ELF-1 (cell line): ENCODE results near the gene MPO.
A peak's percentile ranks its signal among the peaks of the same experiment; 100 is the strongest.

Experiments used
- DNase-seq: peaks from one replicate; pipeline ENCODE4 v3.0.0-alpha.2; 2016; ENCODE audit warnings: low read depth, low spot score

Gene MPO

DNA sequence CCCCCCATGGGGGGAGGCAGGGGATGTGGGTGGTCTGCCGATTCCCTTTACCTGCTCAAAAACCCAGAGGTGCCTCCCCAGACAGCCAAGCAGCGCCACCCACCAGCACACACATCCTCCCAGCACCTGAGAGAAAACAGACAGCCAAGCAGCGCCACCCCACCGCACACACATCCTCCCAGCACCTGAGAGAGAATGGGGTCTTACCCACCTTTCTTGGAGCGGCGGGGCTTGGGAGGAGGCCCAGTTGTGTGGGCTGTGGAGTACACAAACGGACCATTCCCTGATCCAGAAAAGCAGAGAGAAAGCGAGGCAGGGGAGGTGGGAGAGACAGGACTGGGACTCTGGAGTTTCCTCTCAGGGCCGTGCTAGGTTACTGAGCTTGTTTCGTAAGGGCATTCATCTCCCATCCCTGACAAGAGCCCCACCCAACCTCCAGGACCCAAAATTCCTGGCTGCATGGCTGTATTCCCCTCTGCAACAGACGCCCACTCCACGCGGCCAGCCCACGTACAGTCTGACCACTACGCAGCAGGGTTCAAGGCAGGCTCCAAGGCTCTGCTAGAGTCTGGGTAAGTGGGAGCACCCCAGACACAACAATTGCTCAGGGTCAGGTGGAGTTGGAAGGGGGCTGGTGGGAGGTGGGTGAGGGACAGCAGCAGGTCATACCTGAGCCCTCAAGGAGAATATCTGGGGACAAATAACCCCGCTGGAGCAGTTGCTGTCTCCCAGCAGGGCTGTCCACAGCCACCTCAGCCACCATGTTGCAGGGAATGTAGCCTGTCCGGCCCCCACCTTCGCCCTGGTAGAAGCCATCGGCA, 25.6 kb upstream of the MPO start:
- DNase-seq = no peak

DNA sequence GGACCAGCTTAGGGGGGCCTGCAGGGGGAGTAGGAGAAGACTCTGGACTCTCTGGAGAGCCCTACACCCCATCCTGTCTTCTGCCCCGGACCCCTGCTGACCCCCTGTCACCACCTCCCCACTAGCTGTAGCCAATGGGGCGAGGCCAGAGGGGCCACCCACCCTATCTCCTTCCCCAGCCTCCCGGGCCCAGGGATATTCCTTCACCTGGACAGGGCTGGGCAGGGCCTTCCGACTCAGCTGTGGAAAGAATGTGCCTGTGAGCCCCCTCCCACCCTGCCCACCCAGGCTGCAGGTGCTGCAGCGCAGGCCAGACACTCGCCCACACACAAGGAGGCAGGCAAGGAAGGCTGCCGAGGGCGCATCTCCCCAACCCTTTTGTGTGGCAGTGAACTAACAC, 24.9 kb upstream of the MPO start:
- DNase-seq = no peak

DNA sequence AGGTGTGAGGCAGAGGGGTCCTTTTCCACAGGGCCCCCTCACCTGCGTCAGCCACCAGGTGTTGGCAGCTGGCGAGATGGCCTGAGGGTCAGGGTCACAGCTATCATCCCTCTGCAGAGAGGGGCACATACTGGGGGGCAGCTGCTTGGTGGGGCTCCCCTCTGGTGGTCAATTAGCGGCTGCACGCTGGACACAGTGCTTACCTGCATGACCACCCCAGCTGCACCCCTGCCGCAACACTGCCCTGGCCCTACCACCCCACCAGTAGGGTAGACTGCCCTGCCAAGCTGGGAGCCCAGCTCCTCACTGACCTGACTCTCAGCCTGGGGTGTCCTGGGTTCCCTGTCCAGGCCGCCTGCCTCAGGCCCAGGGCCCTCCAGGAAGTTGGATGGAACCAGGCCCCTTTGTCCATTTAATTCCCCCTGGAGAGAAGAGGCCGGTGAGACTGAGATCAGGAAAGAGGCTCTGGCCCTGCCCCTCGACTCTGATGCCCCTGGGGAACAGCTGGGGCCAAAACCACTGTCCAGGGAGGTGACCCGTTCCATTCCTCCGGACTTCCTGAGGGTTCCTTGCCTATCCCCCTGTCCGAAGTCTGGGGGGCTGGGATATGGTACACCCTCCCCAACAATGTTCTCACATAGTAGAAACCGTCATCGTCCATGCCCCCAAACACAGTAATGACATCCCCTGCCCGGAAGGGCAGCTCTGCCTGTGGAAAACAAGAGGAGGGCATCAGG, 24.2 kb upstream of the MPO start:
- DNase-seq = no peak

DNA sequence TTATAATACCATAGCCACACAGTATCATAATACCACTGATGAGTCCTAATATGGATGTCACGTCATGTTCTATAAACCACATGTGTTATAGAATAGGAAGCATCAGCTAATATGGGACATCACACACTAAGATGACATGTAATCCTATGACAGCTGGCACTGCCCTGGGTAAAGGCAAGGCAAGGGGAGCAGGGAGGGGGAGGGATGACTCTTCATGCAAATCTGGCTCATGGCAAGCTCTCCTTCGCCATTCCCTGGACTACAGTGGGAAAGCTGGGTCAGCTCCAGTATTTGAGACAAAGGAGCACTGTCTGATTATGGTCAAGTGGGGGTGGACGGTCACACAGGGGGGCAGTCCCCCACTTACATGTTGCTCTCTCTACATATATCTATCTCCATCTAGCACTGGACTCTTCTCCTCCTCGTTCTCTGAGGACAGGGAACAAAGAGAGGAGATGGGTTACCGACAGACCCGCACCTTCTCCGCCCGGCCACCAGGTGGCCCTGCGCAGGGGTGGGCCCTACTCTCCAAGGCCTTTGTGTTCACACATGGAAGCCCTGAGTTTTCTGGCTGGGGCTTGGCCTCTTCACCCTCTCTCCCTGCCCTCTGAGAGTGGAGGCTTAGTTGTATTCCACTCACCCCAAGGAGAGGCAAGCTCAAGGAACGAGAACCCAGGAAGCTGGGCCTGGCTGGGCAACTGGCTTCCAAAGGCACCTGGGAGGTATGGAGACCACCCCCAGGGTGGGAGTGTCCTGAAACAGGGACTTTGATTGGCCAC, 23.4 kb upstream of the MPO start:
- DNase-seq = peak; percentile 86

DNA sequence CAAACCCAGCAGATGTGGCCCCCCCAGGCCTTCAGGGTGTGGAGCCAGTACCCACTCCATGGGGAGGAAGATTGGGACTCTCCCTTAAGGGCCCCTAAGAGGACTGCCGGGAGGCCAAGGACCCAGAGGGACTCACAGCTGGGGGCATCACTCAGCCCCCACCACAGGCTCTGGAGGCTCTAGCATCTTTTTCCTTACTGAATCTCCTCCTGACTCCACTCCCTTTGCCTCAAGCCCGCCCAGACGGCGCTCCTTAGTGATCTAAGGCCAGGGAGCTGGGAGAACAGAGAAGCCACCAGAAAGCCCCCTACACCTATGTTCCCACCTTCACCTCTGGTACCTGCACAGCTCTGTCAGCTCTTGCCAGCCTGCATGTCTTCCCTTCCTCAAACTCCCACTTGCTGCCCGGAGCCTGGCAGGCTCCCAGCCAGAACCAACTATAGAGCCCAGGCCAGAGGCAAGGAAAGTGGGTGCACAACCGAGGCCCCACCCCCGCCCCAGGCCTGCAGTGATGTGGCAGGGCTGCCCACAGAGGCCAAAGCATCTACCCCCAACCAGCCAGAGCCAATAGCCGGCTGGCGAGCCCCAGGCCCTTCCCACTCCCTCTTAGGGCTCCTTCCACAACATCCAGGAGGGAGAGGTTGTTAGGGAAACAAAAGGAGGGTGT, 22.3 kb upstream of the MPO start:
- no peak for DNase-seq

DNA sequence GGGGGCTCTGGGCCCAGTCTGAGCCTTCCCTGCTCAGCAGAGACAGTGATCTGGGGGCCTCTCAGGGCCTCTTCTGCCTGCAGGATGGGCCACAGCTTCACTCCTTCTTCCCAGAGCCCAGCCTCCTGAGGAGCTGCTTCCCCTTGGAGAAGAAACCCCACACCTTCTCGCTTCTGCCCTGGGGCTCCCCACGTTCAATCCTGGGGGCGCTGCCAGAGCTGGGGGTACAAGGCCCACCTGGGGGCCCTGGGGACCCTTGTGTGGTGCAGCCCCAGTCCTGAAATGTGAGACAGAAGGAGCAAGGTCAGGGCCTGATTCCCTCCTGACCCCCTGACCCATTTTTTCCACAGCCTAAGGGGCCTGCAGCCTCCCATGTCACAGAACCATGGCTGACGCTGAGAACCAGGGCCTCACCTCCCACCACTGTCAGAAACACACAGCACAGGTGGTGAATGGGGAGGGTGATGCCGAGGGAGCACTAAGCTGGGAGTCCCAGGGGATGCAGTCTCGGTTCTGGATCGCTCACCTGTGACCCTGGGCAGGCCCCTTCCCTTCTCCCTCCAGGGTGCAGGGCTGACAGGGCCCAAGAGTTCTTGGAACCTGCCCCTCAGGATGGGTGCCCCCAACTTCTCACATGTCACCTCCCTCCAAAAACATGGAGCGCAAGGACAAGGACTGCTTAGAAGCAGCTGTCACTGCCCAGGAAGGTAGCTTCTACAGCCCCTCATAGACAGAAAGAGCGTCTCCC, 21.6 kb upstream of the MPO start:
- no peak for DNase-seq

DNA sequence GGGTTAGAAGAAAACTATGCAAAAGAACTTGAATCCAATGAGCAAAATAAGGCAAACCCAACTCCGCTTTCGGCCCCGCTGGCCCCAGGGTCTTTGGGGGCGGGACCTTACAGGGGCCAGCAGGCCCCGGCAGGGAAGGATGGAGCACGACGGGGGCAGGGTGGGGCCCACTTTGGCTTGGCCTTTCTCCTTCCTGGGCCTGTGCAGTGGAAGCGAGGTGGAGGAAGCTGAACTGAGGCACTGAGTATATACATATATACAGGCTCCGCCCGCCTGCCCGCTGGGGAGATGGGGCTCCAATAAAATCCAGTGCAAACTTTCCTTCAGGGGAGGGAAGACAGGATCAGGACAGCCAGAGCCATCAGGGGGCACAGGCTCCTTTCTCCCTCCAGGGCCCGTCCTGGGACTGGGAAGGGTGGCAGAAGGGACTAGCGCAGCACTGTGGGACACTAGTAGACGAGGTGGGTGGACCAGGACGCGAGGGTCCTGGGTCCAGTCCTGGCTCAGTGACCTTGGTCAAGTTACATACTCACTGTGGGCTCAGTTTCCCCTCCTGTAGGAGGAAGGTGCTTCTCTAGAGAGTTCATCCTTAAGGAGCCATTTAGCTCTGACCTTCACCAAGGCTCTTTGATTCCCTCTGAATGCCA, 20.9 kb upstream of the MPO start:
- DNase-seq = no peak

DNA sequence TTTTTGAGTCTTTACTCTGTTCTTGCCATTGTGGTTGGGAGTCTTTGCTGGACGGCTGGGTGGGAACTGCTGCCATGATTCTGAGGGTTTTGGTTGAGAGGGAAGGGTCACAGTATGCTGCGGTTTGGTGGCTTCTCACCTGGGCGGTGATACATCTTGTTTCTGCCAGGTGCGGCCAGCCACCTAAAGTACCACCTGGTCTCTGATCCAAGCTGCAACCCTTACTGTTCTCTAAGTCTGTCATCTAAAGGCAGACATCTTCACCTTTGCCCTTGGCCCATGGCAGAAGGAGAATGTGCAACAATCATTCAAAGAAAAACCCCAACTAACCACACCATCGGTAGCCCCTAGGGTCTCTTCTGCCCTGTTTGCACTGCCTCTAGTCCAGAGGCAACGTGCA, 19.6 kb upstream of the MPO start:
- no peak for DNase-seq

DNA sequence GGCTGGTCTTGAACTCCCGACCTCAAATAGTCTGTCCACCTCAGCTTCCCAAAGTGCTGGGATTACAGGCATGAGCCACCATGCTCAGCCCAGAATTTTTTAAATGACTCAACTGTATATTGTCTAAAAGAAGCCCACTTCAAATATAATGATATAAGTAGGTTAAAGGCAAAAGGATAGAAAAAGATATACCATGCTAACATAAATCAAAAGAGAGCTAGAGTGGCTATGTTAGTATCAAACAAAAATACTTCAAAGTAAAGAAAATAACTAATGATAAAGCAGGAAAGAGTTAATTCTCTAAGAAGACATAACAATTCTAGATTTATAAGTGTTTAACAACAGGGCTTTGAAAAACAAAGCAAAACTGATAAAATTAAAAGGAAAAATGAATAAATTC, 13.3 kb upstream of the MPO start:
- DNase-seq = no peak

DNA sequence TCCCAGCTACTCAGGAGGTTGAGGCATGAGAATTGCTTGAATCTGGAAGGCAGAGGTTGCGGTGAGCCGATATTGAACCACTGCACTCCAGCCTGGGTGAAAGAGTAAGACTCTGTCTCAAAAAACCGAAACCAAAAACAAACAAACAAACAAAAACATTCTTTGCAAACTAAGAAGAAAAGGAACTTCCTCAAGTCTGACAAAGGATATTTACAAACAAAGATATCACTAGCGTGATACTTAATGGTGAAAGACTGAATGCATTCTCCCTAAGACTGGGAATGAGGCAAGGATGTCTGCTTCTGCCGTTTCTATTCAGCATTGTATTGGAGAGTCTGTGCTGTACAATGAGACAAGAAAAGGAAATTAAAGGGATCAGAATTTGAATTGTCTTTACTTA, 10.5 kb upstream of the MPO start:
- no peak for DNase-seq

DNA sequence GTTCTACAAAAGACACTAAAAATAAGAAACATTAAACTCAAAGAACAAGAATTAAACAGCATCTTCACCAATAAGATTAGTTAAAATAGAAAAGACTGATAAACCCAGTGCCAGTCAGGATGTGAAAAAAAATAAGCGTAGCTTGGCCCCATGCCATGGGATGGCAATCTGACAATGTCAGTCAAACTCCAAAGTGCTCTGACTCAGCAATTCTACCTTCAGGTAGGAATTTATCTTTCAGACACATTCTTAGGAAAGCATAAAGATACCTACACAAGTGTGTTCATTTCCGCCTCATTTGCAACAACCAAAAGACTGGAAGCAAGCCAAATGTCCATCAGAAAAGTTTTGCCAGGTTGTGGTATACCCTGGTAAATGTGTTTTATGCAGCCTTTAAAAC, 9.1 kb upstream of the MPO start:
- no peak for DNase-seq

DNA sequence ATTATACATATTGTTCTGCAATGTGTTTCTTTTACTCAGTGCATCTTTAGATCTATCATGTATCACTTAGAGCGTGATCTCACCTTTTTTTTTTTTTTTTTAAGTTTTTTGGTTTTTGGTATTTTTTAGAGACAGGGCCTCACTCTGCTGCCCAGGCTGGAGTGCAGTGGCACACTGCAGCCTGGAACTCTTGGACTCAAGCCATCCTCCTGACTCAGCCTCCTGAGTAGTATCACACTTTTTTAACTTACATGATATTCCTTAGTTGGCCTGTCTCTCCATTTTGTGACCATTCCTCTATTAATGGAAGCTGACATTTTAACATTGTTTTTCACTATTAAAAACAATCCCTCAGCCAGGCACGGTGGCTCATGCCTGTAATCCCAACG, 4.7 kb upstream of the MPO start:
- no peak for DNase-seq

DNA sequence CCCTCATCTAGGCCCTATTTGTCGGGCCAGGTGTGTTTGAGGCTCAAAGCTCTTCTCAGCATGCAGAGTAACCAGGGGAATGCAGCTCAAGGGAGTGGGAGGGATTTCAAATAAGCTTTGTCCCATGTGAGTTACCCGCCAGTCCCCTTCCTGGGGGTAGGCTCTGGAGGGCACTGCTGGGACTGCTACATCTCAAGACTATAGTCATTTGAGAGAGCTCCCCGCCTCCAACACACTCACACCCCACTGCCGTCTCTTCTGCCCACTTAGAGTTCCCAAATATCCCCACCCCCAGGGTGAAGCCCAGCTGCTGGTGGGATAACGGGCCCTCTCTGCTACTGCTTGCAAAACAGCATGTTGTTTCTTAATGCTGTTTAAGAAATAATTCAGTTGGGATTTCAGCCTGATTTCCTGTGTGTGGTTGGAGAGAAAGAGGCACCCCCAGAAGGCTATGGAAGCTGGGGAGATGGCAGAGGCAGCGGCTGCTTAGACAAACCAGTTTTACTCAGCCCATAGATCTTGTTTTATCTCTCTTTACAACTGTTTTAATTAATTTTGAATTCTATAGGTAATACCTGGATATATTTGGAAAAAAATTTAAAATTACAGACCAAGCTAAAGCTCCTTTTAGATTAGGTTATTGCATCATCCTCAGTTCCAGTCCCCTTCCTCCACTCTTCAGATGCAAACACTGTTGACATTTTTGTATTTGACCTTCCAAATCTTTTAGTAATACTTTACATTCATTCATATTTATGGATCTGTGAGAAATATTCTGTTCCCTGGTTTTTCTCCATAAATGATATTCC, 4.1 kb upstream of the MPO start:
- peak; percentile 71 for DNase-seq

DNA sequence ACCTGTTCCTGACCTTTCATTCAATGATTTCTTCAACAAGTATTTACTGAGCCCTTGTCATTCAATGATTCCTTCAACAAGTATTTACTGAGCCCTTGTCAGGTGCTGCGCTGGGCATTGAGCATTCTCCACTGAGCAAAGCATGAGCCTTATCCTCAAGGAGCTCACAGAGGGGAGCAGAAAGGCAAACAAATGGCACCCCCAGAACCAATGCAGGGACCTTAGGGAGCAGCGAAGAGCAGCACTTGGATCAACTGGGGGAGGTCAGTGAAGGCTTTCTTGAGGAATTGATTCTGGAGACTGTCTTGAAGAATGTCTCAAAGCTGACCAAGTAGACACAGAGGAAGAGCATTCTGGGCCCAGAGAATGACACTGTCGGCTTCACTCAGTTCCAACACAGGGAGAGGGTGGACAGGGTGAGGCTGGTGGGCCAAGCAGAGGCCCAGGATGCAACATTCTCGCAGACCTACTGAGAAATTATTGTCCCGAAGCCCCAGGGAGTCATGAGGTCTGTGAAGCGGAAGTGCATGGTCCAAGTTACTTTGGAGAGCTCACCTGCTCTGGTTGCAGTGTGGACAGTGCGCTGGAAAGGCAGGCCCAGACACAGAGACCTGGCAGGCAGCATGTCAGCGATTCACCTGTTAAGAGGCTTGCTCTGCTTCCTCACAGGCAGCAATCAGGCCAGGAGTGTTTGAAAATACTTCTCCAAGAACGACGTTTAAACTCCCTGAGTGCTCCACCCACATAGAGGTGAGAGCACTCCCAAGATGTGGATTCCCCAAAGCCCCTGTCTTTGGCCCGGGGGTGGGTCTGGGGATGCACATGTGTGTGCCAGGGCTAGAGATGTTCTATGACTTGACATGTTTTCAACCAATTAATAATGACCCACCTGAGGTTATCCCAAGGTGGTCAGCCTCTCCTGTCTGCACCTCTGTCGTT, 3.2 kb upstream of the MPO start:
- peak; percentile 30 for DNase-seq

DNA sequence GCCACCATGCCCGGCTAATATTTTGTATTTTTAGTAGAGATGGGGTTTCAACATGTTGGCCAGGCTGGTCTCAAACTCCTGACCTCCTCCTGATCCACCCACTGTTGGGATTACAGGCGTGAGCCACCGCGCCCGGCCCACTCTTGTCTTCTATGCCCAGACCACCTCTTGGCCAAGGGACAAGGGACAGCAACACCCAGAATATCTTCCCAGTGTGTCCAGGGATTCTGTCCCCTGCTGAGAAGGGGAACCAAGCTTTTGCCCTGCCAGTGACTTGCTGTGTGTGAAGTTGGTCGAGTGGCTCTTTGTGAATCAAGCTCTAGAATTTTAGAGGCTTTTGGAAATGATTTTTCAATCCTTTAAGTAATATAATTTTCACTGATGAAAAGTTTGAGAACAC, 1.7 kb upstream of the MPO start:
- no peak for DNase-seq

DNA sequence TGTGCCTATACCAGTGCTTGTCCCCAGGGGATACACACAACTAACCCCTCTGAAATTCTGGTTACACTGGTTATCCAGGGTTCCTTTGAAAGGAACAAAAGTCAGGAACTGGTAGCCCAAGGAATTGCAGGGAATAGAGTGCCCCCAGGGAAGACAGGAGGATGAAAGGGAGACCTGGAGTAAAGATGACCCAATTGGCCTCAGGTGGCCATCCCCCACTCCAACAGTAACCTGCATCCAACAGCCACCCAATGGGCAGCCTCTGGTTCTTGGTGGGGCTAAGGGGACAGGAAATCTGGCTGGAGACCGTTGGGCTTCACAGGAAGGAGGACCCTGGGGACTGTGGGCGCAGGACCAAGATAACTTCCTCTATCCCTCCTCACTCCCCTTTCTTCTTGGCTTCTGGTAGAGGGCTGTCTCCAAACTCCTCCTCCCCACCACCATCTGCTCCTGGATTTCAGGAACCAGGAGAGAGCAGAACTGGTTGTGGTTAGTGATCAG, 826 bp upstream of the MPO start:
- peak; percentile 77 for DNase-seq

DNA sequence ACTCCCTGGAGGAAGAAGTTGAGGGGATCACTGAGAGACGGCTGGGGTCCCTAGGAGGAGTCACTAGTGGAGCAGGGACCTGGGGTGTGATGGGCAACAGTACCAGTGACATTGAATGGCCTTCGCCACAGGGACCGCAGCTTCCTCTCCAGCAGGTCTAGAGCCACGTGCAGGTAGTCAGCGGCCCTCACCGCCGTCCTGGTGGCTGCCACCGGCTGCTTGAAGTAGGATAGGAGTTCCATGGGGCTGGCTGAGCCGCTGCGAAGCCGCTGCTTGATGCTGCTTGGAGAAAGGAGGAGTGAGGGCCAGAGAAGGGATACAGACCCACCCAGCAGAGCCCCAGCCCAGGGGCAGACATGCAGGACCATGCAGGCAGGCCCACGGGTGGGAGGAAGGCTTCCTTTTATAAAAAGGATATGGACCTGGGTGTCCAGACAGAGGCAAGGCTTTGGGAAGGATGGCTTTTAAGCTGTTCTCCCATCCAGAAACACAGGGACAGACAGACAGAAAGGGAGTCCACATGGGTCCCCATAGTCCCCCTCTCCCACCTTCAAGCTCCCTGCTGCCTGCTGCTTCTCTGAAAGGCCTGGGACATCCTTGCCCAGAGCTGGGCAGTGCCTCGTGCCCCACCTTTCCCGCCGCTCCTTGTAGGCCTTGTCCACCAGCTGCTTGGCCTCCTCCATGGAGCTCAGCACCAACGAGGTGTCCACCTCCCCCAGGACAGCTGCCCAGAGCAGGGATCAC, 827 bp downstream of the MPO start:
- DNase-seq = peak; percentile 48
